HepG2 (cell line): ENCODE results near the gene RBM26. TPM values are rescaled to one million over a fixed set of nuclear protein-coding genes. Genes with fewer than 3 reads are reported as not detected.

Experiments
- ATAC-seq: fragments of 200-7000 bp; cut with Tn5 transposase; 3 replicates; pipeline ENCODE4 v1.9.1; 2020; ENCODE audit warnings: mild to moderate bottlenecking, moderate library complexity
- BruUV-seq: library from RNA; stranded (reverse); fragments of 400-500 nt; replicated peaks from 2 replicates; lab custom pipeline; 2021; lab: Mats Ljungman, UMichigan
- CTCF ChIA-PET: fragments of 300-600 bp; formaldehyde crosslinking; extraction: SDS; loops from one replicate; lab custom pipeline; 2021; ENCODE audit warnings: low total read pairs, inconsistent platforms, low intra/inter-chr PET ratio; lab: Yijun Ruan, JAX
- POLR2A ChIA-PET: fragments of 350-600 bp; sonication (Branson Sonifier 250); formaldehyde crosslinking; loops from one replicate; lab custom pipeline; 2020; ENCODE audit warnings: antibody characterized with exemption, inconsistent platforms; lab: Yijun Ruan, JAX
- DNase-seq: peaks from one replicate; pipeline ENCODE4 v3.0.0-alpha.2; 2015; ENCODE audit warnings: low spot score
- FAIRE-seq: peaks from 3 replicates; lab custom pipeline; 2011; peaks lifted over from hg19 to GRCh38; lab: Jason Lieb, UNC
- H2AFZ ChIP-seq: one replicate; pipeline ENCODE4 v1.6.1; 2011; ENCODE audit warnings: low read length, inconsistent platforms
- H3K27ac ChIP-seq: fragments of 300-600 bp; 3 replicates; pipeline ENCODE4 v1.8.0; 2011; ENCODE audit warnings: mixed run types, mild to moderate bottlenecking, mixed read lengths, low read length, inconsistent platforms; ENCODE audit not compliant: insufficient read depth; ENCODE audit errors: extremely low read length
- H3K27me3 ChIP-seq, 2 experiments: fragments of 200-600 bp in 1 of 2; 2 replicates in 1 of 2; 3 replicates in 1 of 2; pipeline versions ENCODE4 v1.6.0 to v1.8.0; 2011; ENCODE audit warnings: low read length in 2 of 2, mild to moderate bottlenecking in 2 of 2, moderate library complexity in 2 of 2, inconsistent platforms in 1 of 2; ENCODE audit not compliant: insufficient read depth in 2 of 2, control insufficient read depth in 1 of 2
- H3K36me3 ChIP-seq, 2 experiments: fragments of 200-600 bp in 1 of 2; replicated peaks in 1 of 2; 2 replicates in 1 of 2; 3 replicates in 1 of 2; pipeline versions ENCODE4 v1.5.1 to v1.8.0; 2011; ENCODE audit warnings: low read length in 2 of 2, inconsistent platforms in 1 of 2; ENCODE audit not compliant: insufficient read depth in 2 of 2, control insufficient read depth in 1 of 2
- H3K4me1 ChIP-seq: 2 replicates; pipeline ENCODE4 v1.5.1; 2012; ENCODE audit warnings: low read length, inconsistent platforms; ENCODE audit not compliant: insufficient read depth
- H3K4me2 ChIP-seq: 2 replicates; pipeline ENCODE4 v1.6.0; 2011; ENCODE audit warnings: low read depth, low read length, inconsistent platforms
- H3K4me3 ChIP-seq, 3 experiments: fragments of 200-600 bp in 1 of 3; sonication (generic), shearing (Covaris generic) in 1 of 3; replicated peaks in 1 of 3; 2 replicates each; pipeline ENCODE4 v1.5.1; 2011 to 2016; ENCODE audit warnings: low read length in 3 of 3, inconsistent platforms in 2 of 3, low read depth in 2 of 3, mild to moderate bottlenecking in 2 of 3, control low read depth in 1 of 3, mixed read lengths in 1 of 3; ENCODE audit not compliant: insufficient read depth in 1 of 3
- H3K79me2 ChIP-seq: one replicate; pipeline ENCODE4 v1.6.1; 2011; ENCODE audit warnings: low read length, inconsistent platforms; ENCODE audit not compliant: insufficient read depth
- H3K9ac ChIP-seq: 2 replicates; pipeline ENCODE4 v1.6.0; 2011; ENCODE audit warnings: mild to moderate bottlenecking, low read depth, low read length, inconsistent platforms; ENCODE audit not compliant: insufficient read depth
- H3K9me3 ChIP-seq: 2 replicates; pipeline ENCODE4 v1.5.1; 2012; ENCODE audit warnings: mild to moderate bottlenecking, low read length
- H4K20me1 ChIP-seq: 2 replicates; pipeline ENCODE4 v1.6.0; 2011; ENCODE audit warnings: inconsistent platforms, mild to moderate bottlenecking, low read length, moderate library complexity; ENCODE audit not compliant: insufficient read depth
- CCAR2 ChIP-seq: fragments of 200-400 bp; formaldehyde crosslinking; optimal IDR thresholded peaks from 2 replicates; pipeline ENCODE3; 2018; ENCODE audit warnings: low read depth, mild to moderate bottlenecking, low read length, moderate library complexity
- CENPX ChIP-seq: sonication (generic); formaldehyde crosslinking; IDR thresholded peaks from 2 replicates; pipeline ENCODE4 v1.9.0; 2021; ENCODE audit warnings: mild to moderate bottlenecking, missing genetic modification reagents, moderate library complexity
- FOXM1 ChIP-seq: sonication (generic); formaldehyde crosslinking; IDR thresholded peaks from 2 replicates; pipeline ENCODE4 v1.5.0; 2020; ENCODE audit warnings: missing genetic modification reagents
- GLI4 ChIP-seq: sonication (generic); formaldehyde crosslinking; IDR thresholded peaks from 2 replicates; pipeline ENCODE4 v1.5.1; 2020; ENCODE audit warnings: missing genetic modification reagents, mild to moderate bottlenecking, moderate library complexity, borderline replicate concordance
- HHEX ChIP-seq: IDR thresholded peaks from 2 replicates; pipeline ENCODE4 v1.6.1; 2016; ENCODE audit warnings: control low read depth
- KMT2A ChIP-seq: sonication (generic); formaldehyde crosslinking; IDR thresholded peaks from 2 replicates; pipeline ENCODE4 v1.4.0; 2020; ENCODE audit warnings: missing genetic modification reagents
- MED13 ChIP-seq: sonication (generic); formaldehyde crosslinking; IDR thresholded peaks from 2 replicates; pipeline ENCODE4 v1.5.0; 2020; ENCODE audit warnings: missing genetic modification reagents
- NFYC ChIP-seq: IDR thresholded peaks from 2 replicates; pipeline ENCODE4 v1.6.1; 2016; ENCODE audit warnings: missing genetic modification reagents, missing compliant biosample characterization
- SCMH1 ChIP-seq: sonication (generic); formaldehyde crosslinking; IDR thresholded peaks from 2 replicates; pipeline ENCODE4 v1.9.0; 2021; ENCODE audit warnings: missing genetic modification reagents, mild to moderate bottlenecking, borderline replicate concordance
- SMAD9 ChIP-seq: sonication (generic); formaldehyde crosslinking; IDR thresholded peaks from 2 replicates; pipeline ENCODE4 v1.5.1; 2020; ENCODE audit warnings: mild to moderate bottlenecking, missing genetic modification reagents
- SRY ChIP-seq: sonication (generic); formaldehyde crosslinking; IDR thresholded peaks from 2 replicates; pipeline ENCODE4 v1.8.0; 2022; ENCODE audit warnings: mild to moderate bottlenecking, missing genetic modification reagents
- ZIK1 ChIP-seq: sonication (generic); formaldehyde crosslinking; IDR thresholded peaks from 2 replicates; pipeline ENCODE4 v1.5.0; 2020; ENCODE audit warnings: mild to moderate bottlenecking, low read depth, missing genetic modification reagents, borderline replicate concordance
- ZNF12 ChIP-seq: sonication (generic); formaldehyde crosslinking; IDR thresholded peaks from 2 replicates; pipeline ENCODE4 v1.5.0; 2020; ENCODE audit warnings: missing genetic modification reagents
- WGBS: methylation state at CpG from one replicate; pipeline ENCODE4 v1.1.6; 2017; ENCODE audit warnings: low lambda C conversion rate; 5-methylcytosine and 5-hydroxymethylcytosine counted together
- in situ Hi-C: cut with HindIII; loops from 2 replicates; pipeline ENCODE4 v1.10.0; 2017; ENCODE audit warnings: low pct_unique_long_range_greater_than_20kb; ENCODE audit not compliant: extremely low pct_ligation_motif_present
- intact Hi-C: fragments of 100-400 bp; cut with micrococcal nuclease; formaldehyde crosslinking; loops from one replicate; pipeline ENCODE4 v1.10.0; 2022; ENCODE audit not compliant: unreplicated experiment
- polyA plus RNA-seq, 8 experiments: library from polyadenylated mRNA; depleted of rRNA in 3 of 8; stranded (reverse) in 7 of 8; unstranded in 1 of 8; fragments of >200 nt; fragmentation: Illumina TruSeq in 4 of 8; extraction: Trizol in 4 of 8; gene quantifications; 2 replicates each; pipeline versions ENCODE4 v1.2.1 to v1.2.3, GENCODE V29; 2011 to 2016; ENCODE audit warnings: low read depth in 4 of 8, missing spikeins in 1 of 8, mixed read lengths in 1 of 8; ENCODE audit not compliant: insufficient read depth in 1 of 8
- total RNA-seq, 5 experiments: library from RNA; depleted of rRNA; stranded (reverse); fragments of >200 nt; fragmentation: Illumina TruSeq; extraction: Trizol; gene quantifications; 2 replicates each; pipeline ENCODE4 v1.2.3, GENCODE V29; 2016; ENCODE audit warnings: low read depth in 1 of 5
- TF ChIP-seq, protein P1 (sequence below): IDR thresholded peaks from 2 replicates; pipeline ENCODE4 v1.6.1; 2016; ENCODE audit warnings: mild to moderate bottlenecking
- TF ChIP-seq, protein P2 (sequence below): sonication (generic); formaldehyde crosslinking; IDR thresholded peaks from 2 replicates; pipeline ENCODE4 v1.4.0; 2020; ENCODE audit warnings: missing genetic modification reagents
- TF ChIP-seq, protein P3 (sequence below): sonication (generic); formaldehyde crosslinking; IDR thresholded peaks from 2 replicates; pipeline ENCODE4 v1.8.0; 2022; ENCODE audit warnings: missing genetic modification reagents, low read depth, mild to moderate bottlenecking, borderline replicate concordance
- TF ChIP-seq, protein P4 (sequence below): sonication (generic); formaldehyde crosslinking; IDR thresholded peaks from 2 replicates; pipeline ENCODE4 v1.5.0; 2020; ENCODE audit warnings: mild to moderate bottlenecking, missing genetic modification reagents, moderate library complexity
- TF ChIP-seq, protein P5 (sequence below): sonication (generic); formaldehyde crosslinking; IDR thresholded peaks from 2 replicates; pipeline ENCODE4 v1.5.1; 2020; ENCODE audit warnings: mild to moderate bottlenecking, missing genetic modification reagents, borderline replicate concordance

RBM26 gene
- total and polyA plus RNA-seq, 2 of the 13 experiments (the other 11 are each of a cell fraction or from before 2014, with no cell fraction given) = 19.4 to 34.4 TPM

DNA sequence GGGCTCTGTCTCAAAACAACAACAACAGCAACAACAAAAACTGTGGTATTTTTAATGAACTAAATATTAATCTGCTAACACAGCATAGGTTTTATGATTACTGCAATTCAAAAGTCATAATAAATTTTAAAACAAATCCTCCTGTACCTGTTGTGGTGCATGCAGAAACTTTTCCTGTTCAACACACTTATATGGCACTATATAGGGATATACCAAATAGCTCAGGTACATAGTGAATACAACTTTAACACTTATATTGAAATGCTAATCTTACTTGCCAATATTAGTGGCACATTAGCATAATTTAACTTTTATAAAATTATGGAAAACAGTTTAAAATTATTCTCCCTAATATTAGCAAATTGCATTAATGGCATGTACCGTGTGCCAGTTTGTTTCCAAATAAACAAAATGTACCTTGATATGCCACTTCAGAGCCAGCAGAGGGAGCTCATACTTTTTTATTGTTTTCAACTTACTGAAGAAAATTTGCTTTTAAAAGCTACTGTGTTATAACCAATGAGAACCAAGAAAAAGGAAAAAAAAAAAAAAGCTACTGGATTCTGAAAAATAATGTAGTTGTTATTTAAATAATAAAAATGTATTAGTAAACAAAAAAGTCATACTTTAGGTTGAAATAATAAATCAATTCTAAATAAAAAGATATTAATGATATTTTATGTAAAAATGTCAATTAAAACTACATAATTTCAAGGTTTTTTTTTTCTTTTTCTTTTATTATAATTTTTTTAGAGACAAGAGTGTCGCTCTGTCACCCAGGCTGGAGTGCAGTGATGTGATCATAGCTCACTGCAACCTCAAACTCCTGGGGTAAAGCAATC, 18.0 kb upstream of the RBM26 start (continued):
- no peak for TF ChIP-seq ZIK1 (CRISPR knock-in tag)
- no peak for TF ChIP-seq CENPX (CRISPR knock-in tag)
- no peak for TF ChIP-seq MED13 (CRISPR knock-in tag)
- no peak for TF ChIP-seq ZNF12 (CRISPR knock-in tag)
- no peak for TF ChIP-seq CCAR2

DNA sequence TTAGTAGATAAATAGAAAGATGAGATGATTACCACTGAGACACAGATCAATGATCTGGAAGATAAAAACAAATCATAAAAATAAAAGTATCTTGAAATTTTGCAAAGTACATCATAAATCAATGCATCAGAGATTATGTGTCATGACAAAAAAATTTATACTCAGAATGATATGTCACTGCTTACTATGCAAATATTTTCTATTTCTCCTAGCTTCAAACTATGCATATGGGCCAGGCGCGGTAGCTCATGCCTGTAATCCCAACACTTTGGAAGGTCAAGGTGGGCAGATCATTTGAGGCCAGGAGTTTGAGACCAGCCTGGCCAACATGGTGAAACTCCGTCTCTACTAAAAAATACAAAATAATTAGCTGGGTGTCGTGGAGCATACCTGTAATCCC, 17.3 kb upstream of the RBM26 start:
- Histone ChIP-seq H3K9me3 (no peaks in the 10 kb centered on the region), H3K9ac (no peak overlapping the region), H3K4me1 (no peaks in the 10 kb centered on the region), H3K27me3 (no peaks in the 10 kb centered on the region), H3K4me3 (no peak overlapping the region), H2AFZ (no peak overlapping the region), H3K36me3 (no peaks in the 10 kb centered on the region), H3K27ac (no peak overlapping the region), H4K20me1 (no peaks in the 10 kb centered on the region), H3K4me2 (no peak overlapping the region), H3K79me2 (no peaks in the 10 kb centered on the region)
- no TSS peak for BruUV-seq
- DNase-seq (no peak), ATAC-seq (no peak), FAIRE-seq (no peak)
- in situ Hi-C loops = loop anchor here (5.0 to 25.0 kb wide), 2 partner anchors 119 to 914 kb away; partner anchors contain the start of gene SPRY2
- WGBS = 81% methylated on average over 4 of the region's 4 CpGs
- intact Hi-C loops = loop anchor here (5.0 kb wide), 1 partner anchor 59 kb away; the partner anchor contains the start of gene NDFIP2
- ChIA-PET CTCF (interaction anchor here (0.6 to 5.0 kb wide), 3 partner anchors 13 to 118 kb away, joined by 3 to 59 read pairs (median 4); no protein-coding TSS in a partner anchor), POLR2A (interaction anchor here (1.2 kb wide), 1 partner anchor 18 kb away, joined by 5 read pairs; the partner anchor contains the start of gene RBM26)
- TF ChIP-seq GLI4 (no peak), NFYC (CRISPR knock-in tag) (no peak), FOXM1 (CRISPR knock-in tag) (no peak), SMAD9 (CRISPR knock-in tag) (no peak), SRY (CRISPR knock-in tag) (no peak), HHEX (CRISPR knock-in tag) (no peak), KMT2A (CRISPR knock-in tag) (no peak), SCMH1 (CRISPR knock-in tag) (no peak)
- TF ChIP-seq, protein P1, sequence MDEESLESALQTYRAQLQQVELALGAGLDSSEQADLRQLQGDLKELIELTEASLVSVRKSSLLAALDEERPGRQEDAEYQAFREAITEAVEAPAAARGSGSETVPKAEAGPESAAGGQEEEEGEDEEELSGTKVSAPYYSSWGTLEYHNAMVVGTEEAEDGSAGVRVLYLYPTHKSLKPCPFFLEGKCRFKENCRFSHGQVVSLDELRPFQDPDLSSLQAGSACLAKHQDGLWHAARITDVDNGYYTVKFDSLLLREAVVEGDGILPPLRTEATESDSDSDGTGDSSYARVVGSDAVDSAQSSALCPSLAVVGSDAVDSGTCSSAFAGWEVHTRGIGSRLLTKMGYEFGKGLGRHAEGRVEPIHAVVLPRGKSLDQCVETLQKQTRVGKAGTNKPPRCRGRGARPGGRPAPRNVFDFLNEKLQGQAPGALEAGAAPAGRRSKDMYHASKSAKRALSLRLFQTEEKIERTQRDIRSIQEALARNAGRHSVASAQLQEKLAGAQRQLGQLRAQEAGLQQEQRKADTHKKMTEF (CRISPR knock-in tag) = no peak
- TF ChIP-seq, protein P2, sequence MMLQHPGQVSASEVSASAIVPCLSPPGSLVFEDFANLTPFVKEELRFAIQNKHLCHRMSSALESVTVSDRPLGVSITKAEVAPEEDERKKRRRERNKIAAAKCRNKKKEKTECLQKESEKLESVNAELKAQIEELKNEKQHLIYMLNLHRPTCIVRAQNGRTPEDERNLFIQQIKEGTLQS (CRISPR knock-in tag) = no peak
- TF ChIP-seq, protein P3, sequence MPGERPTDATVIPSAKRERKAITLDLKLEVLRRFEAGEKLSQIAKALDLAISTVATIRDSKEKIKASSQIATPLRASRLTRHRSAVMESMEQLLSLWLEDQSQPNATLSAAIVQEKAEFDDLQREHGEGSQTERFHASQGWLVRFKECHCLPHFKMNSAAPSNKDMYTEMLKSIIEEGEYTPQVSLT (CRISPR knock-in tag) = no peak
- TF ChIP-seq, protein P4, sequence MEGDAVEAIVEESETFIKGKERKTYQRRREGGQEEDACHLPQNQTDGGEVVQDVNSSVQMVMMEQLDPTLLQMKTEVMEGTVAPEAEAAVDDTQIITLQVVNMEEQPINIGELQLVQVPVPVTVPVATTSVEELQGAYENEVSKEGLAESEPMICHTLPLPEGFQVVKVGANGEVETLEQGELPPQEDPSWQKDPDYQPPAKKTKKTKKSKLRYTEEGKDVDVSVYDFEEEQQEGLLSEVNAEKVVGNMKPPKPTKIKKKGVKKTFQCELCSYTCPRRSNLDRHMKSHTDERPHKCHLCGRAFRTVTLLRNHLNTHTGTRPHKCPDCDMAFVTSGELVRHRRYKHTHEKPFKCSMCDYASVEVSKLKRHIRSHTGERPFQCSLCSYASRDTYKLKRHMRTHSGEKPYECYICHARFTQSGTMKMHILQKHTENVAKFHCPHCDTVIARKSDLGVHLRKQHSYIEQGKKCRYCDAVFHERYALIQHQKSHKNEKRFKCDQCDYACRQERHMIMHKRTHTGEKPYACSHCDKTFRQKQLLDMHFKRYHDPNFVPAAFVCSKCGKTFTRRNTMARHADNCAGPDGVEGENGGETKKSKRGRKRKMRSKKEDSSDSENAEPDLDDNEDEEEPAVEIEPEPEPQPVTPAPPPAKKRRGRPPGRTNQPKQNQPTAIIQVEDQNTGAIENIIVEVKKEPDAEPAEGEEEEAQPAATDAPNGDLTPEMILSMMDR (CRISPR knock-in tag) = no peak
- TF ChIP-seq, protein P5, sequence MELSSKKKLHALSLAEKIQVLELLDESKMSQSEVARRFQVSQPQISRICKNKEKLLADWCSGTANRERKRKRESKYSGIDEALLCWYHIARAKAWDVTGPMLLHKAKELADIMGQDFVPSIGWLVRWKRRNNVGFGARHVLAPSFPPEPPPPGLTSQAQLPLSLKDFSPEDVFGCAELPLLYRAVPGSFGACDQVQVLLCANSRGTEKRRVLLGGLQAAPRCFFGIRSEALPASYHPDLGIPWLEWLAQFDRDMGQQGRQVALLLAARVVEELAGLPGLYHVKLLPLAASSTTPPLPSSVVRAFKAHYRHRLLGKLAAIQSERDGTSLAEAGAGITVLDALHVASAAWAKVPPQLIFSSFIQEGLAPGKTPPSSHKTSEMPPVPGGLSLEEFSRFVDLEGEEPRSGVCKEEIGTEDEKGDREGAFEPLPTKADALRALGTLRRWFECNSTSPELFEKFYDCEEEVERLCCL (CRISPR knock-in tag) = no peak
